ENCODE data around the gene LITAF.
A peak's percentile ranks its signal among the peaks of the same experiment; 100 is the strongest.
"Not testable (repeated sequence)": the region's sequence is repeated elsewhere in the genome, so short reads cannot be mapped to it uniquely, and the experiment has no call there.

Gene LITAF

DNA sequence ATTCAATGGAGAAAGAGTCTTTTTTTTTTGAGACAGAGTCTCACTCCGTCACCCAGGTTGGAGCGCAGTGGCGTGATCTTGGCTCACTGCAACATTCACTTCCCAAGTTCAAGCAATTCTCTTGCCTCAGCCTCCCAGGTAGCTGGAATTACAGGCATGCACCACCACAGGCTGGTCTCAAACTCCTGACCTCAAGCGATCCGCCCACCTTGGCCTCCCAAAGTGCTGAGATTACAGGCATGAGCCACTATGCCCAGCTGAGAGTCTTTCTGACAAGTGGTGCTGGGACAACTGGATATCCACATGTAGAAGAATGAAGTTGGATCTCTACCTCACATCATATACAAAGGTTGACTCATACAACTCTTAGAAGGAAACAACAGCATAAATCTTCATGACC is 4.9 kb upstream of the LITAF start:
- not testable (repeated sequence) for H3K27me3 Mint-ChIP-seq, H3K4me1 Mint-ChIP-seq, H3K9me3 Mint-ChIP-seq, H3K36me3 Mint-ChIP-seq, H3K4me3 Mint-ChIP-seq, H3K27ac Mint-ChIP-seq

DNA sequence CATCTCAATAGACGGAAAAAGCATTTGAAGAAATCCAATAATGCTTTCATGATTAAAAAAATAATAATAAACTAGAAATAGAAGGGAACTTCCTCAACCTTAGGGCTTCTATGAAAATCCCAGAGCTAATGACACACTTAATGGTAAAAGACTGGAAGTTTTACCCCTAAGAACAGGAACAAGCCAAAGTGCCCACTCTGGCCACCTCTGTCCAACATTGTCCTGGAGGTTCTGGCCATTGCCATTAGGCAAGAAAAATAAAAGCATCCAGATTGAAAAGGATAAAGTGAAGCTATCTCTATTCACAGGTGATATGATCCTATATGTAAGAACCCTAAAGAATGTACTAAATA is 2.5 kb upstream of the LITAF start:
- Mint-ChIP-seq H3K4me3 (no peak overlapping the region), H3K4me1 (peaks cover 15% of the 10 kb centered on the region), H3K36me3 (no peaks in the 10 kb centered on the region), H3K9me3 (no peaks in the 10 kb centered on the region), H3K27ac (no peak overlapping the region), H3K27me3 (no peaks in the 10 kb centered on the region)

DNA sequence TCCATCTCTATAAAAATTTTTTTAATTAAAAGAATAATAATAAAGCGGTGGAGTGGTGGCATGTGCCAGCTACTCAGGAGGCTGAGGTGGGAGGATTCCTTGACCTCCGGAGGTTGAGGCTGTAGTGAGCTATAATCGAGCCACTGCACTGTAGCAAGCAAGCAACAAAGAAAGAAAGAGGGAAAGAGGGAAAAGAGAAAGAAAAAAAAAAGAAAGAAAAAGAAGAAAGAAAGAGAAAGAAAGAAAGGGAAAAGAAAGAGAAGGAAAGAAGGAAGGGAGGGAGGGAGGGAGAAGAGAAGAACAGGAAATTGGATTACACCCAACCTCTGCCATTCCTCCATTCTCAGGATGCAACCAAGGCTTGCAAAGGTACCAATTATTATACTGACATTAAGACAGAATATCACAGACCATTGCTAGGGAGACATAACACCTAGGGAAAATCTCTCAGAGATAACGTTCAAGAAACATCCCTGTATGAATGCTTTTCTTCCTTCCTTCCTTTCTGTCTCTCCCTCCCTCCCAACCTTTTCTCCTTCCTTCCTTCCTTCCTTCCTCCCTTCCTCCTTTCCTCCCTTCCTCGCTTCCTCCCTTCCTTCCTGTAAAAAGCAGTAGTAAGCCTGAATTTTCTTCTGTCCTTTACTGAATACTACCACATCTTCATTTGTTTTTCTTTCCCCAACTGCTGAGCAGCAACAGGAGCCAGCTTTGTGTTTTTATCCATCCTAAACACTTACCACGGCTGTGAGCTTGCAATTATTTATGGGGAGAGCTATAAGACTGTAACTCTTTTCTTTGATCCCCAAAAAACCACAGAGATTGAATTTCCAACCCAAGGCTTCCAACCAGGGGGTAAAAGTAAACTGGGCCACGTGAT is 1.8 kb upstream of the LITAF start:
- Mint-ChIP-seq H3K4me1 (peaks cover 21% of the 10 kb centered on the region), H3K4me3 (peak overlapping the region; percentile 3), H3K27ac (peak overlapping the region; percentile 56), H3K27me3 (no peaks in the 10 kb centered on the region), H3K9me3 (no peaks in the 10 kb centered on the region), H3K36me3 (no peaks in the 10 kb centered on the region)

- H3K27ac Mint-ChIP-seq: peak overlapping the region; percentile 98
These were observed 1.0 kb upstream of the LITAF start for GRCh38 chr16:11587643-11588247.

GRCh38 chr16:11586378-11586855 is 302 bp downstream of the LITAF start:
- H3K9me3 Mint-ChIP-seq: no peaks in the 10 kb centered on the region
- H3K27ac Mint-ChIP-seq: peak overlapping the region; percentile 99
- H3K36me3 Mint-ChIP-seq: peaks cover 2% of the 10 kb centered on the region
- peaks cover 37% of the 10 kb centered on the region for H3K4me1 Mint-ChIP-seq
- H3K4me3 Mint-ChIP-seq: peak overlapping the region; percentile 99
- no peaks in the 10 kb centered on the region for H3K27me3 Mint-ChIP-seq

More at GRCh38 chr16:11587643-11588247, 1.0 kb upstream of the LITAF start:
- Mint-ChIP-seq H3K9me3 (no peaks in the 10 kb centered on the region), H3K4me3 (peak overlapping the region; percentile 87), H3K36me3 (no peaks in the 10 kb centered on the region), H3K27me3 (no peaks in the 10 kb centered on the region), H3K4me1 (peaks cover 28% of the 10 kb centered on the region)

GRCh38 chr16:11585460-11586377 is 1.0 kb downstream of the LITAF start:
- Mint-ChIP-seq H3K4me3 (peak overlapping the region; percentile 99), H3K9me3 (no peaks in the 10 kb centered on the region), H3K36me3 (peaks cover 2% of the 10 kb centered on the region), H3K27me3 (no peaks in the 10 kb centered on the region), H3K4me1 (peaks cover 43% of the 10 kb centered on the region), H3K27ac (peak overlapping the region; percentile 99)

- Mint-ChIP-seq H3K4me3 (peak overlapping the region; percentile 99), H3K4me1 (peaks cover 58% of the 10 kb centered on the region), H3K27me3 (no peaks in the 10 kb centered on the region), H3K27ac (peak overlapping the region; percentile 99), H3K9me3 (no peaks in the 10 kb centered on the region), H3K36me3 (peaks cover 2% of the 10 kb centered on the region)
These were observed 2.7 kb downstream of the LITAF start for GRCh38 chr16:11583889-11584565.

- H3K27ac Mint-ChIP-seq: peak overlapping the region; percentile 53
- peak overlapping the region; percentile 86 for H3K4me3 Mint-ChIP-seq
- no peaks in the 10 kb centered on the region for H3K9me3 Mint-ChIP-seq
- H3K4me1 Mint-ChIP-seq: peaks cover 66% of the 10 kb centered on the region
- H3K36me3 Mint-ChIP-seq: peaks cover 3% of the 10 kb centered on the region
- no peaks in the 10 kb centered on the region for H3K27me3 Mint-ChIP-seq
These were observed 3.6 kb downstream of the LITAF start for GRCh38 chr16:11583166-11583565.

GRCh38 chr16:11582157-11582814 is 4.4 kb downstream of the LITAF start:
- Mint-ChIP-seq H3K27me3 (no peaks in the 10 kb centered on the region), H3K9me3 (no peaks in the 10 kb centered on the region), H3K27ac (peak overlapping the region; percentile 53), H3K36me3 (peaks cover 3% of the 10 kb centered on the region), H3K4me3 (peak overlapping the region; percentile 86), H3K4me1 (peaks cover 70% of the 10 kb centered on the region)

GRCh38 chr16:11581678-11582077 is 5.0 kb downstream of the LITAF start:
- Mint-ChIP-seq H3K27me3 (no peaks in the 10 kb centered on the region), H3K9me3 (no peaks in the 10 kb centered on the region), H3K4me1 (peaks cover 74% of the 10 kb centered on the region), H3K4me3 (peak overlapping the region; percentile 86), H3K36me3 (peaks cover 7% of the 10 kb centered on the region), H3K27ac (peak overlapping the region; percentile 53)

- Mint-ChIP-seq H3K27ac (peak overlapping the region; percentile 89), H3K27me3 (no peaks in the 10 kb centered on the region), H3K4me1 (peaks cover 80% of the 10 kb centered on the region), H3K4me3 (peak overlapping the region; percentile 73), H3K36me3 (peaks cover 7% of the 10 kb centered on the region), H3K9me3 (no peaks in the 10 kb centered on the region)
These were observed 6.2 kb downstream of the LITAF start for GRCh38 chr16:11580451-11581086.

DNA sequence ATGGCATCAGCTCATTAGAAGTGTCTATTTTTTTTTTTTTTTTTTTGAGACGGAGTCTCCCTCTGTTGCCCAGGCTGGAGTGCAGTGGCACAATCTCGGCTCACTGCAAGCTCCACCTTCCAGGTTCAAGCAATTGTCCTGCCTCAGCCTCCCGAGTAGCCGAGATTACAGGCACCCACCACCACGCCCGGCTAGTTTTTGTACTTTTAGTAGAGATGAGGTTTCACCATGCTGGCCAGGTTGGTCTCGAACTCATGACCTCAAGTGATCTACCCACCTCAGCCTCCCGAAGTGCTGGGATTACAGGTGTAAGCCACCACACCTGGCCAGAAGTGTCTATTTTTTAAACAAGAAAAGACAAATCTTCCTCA is 9.4 kb downstream of the LITAF start:
- H3K4me3 Mint-ChIP-seq, H3K27me3 Mint-ChIP-seq, H3K27ac Mint-ChIP-seq, H3K36me3 Mint-ChIP-seq, H3K9me3 Mint-ChIP-seq: not testable (repeated sequence)
- peaks cover 85% of the 10 kb centered on the region for H3K4me1 Mint-ChIP-seq

DNA sequence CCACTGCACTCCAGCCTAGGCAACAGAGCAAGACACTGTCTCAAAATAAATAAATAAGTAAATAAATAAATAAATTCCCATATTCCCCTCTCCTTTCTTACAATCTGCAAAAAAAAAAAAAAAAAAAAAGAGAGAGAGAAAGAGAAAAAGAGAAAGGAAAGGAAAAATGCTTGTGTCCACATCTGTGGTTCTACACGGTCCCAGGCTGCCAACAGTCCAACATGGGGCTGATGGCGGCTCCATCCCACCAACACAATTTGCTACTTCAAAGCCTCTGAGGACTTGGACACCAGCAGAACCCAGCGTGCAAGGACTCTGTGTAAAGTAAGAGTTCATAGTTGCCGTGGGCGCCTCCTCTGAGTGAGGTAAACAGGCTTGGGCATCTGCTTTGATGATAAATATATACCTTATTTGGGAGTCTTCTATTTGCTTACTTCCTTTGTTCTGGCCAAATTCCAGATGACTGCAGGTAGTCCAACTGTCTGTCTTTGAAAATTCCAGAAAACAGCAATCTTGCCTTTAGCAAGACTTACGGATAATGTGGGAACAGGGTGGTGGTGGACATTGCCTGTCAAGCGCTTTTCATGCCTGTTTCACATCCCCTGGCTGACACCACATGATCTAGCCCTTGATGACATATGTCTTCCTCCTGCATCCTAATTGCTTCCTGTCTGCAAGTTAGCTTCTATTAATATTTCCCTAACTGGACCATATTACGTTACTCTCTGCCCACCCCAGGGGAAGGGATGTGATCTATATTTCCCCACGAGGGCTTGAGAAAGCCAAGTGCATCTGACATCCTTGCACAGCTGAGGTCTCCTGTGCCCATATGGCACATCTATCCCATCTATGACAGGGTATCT is 10.1 kb downstream of the LITAF start:
- no peaks in the 10 kb centered on the region for H3K9me3 Mint-ChIP-seq
- H3K4me1 Mint-ChIP-seq: peaks cover 85% of the 10 kb centered on the region
- H3K27me3 Mint-ChIP-seq: no peaks in the 10 kb centered on the region
- peak overlapping the region; percentile 71 for H3K27ac Mint-ChIP-seq
- peaks cover 9% of the 10 kb centered on the region for H3K36me3 Mint-ChIP-seq
- peak overlapping the region; percentile 56 for H3K4me3 Mint-ChIP-seq

DNA sequence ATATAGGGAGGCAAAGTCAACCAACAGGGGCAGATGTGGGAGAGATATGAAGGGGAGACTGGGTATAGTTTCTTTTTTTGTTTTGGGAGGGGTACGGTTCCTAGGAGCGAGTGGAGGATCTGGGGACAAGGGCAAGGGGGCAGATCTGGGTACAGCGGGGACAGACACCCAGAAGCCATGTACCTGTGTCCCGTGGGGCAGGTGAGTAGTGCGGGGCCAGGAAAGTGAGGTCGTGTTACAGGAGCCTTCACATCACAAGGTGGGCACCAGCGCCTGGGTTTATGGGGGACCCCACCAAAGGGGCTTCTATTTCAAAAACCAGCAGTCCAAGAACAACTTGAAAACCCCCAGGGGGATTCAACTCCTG is 11.5 kb downstream of the LITAF start:
- Mint-ChIP-seq H3K4me1 (peaks cover 87% of the 10 kb centered on the region), H3K4me3 (peak overlapping the region; percentile 59), H3K27me3 (no peaks in the 10 kb centered on the region), H3K36me3 (peaks cover 9% of the 10 kb centered on the region), H3K9me3 (no peaks in the 10 kb centered on the region), H3K27ac (peak overlapping the region; percentile 80)
